Stomach (tissue), 9 donors: ENCODE results near the gene RHO. TPM values are rescaled to one million over a fixed set of nuclear protein-coding genes. Genes with fewer than 3 reads are reported as not detected.

Experiments
- DNase-seq, 2 donors: peaks; one replicate each; pipeline versions ENCODE4 v3.0.0 to v3.0.0-alpha.2; 2013 to 2019
- H3K27ac ChIP-seq, 5 donors: fragments of 200-600 bp in 4 of 5; sonication (generic) in 4 of 5; one replicate each; pipeline ENCODE4 v1.5.1; 2013 to 2019; ENCODE audit warnings: mild to moderate bottlenecking in 1 of 5, moderate library complexity in 1 of 5
- H3K27me3 ChIP-seq, 3 donors: fragments of 200-600 bp; sonication (generic); one replicate each; pipeline ENCODE4 v1.5.1; 2017 to 2019; ENCODE audit warnings: mixed run types in 1 of 3
- H3K36me3 ChIP-seq, 4 donors: fragments of 200-600 bp; sonication (generic); 1 replicate in 3 of 4; 2 replicates in 1 of 4; pipeline ENCODE4 v1.5.1; 2016 to 2019
- H3K4me1 ChIP-seq, 4 donors: fragments of 200-600 bp; sonication (generic); one replicate each; pipeline ENCODE4 v1.5.1; 2016 to 2019
- H3K4me3 ChIP-seq, 4 donors: fragments of 200-600 bp; sonication (generic) in 3 of 4; one replicate each; pipeline ENCODE4 v1.5.1; 2016 to 2019; ENCODE audit warnings: mild to moderate bottlenecking in 1 of 4
- H3K9me3 ChIP-seq, 4 donors: fragments of 200-600 bp; sonication (generic); one replicate each; pipeline ENCODE4 v1.5.1; 2016 to 2019
- EP300 ChIP-seq: sonication (generic); formaldehyde crosslinking; IDR thresholded peaks from one replicate; pipeline ENCODE4 v1.6.1; 2017; ENCODE audit warnings: antibody characterized with exemption
- POLR2A ChIP-seq, 4 donors: fragments of 450-650 bp; IDR thresholded peaks; one replicate each; pipeline ENCODE4 v1.6.1; 2016; ENCODE audit warnings: antibody characterized with exemption in 4 of 4, control low read depth in 2 of 4, mild to moderate bottlenecking in 1 of 4, moderate library complexity in 1 of 4
- POLR2AphosphoS5 ChIP-seq, 3 donors: sonication (generic); formaldehyde crosslinking; IDR thresholded peaks; one replicate each; pipeline ENCODE4 v1.6.1; 2016; ENCODE audit warnings: antibody characterized with exemption in 3 of 3
- WGBS, 5 donors: extraction: QIAGEN DNeasy Blood & Tissue Kit in 3 of 5; methylation state at CpG; one replicate each; pipeline versions ENCODE4 v1.1.5 to v1.1.7; 2013 to 2018; 5-methylcytosine and 5-hydroxymethylcytosine counted together
- intact Hi-C: fragments of 100-400 bp; cut with DNase I; formaldehyde crosslinking; loops from one replicate; pipeline ENCODE4 v1.15.1; 2023; ENCODE audit warnings: low total_unique reads
- polyA plus RNA-seq, 3 donors: library from polyadenylated mRNA; stranded (reverse); fragments of 200-250 nt; gene quantifications; one replicate each; pipeline ENCODE4 v1.2.3, GENCODE V29; 2013
- total RNA-seq, 5 donors: library from RNA; depleted of rRNA; stranded (reverse); fragments of >200 nt; gene quantifications; one replicate each; pipeline versions ENCODE4 v1.1.0 to v1.2.3, GENCODE V29; 2014 to 2016
- TF ChIP-seq, protein P1 (sequence below), 7 experiments: fragments of 450-650 bp in 4 of 7; fragments of 200-600 bp in 3 of 7; sonication (generic) in 3 of 7; IDR thresholded peaks; one replicate each; pipeline ENCODE4 v1.5.1; 2016 to 2019; ENCODE audit warnings: antibody characterized with exemption in 7 of 7, control low read depth in 2 of 7, mild to moderate bottlenecking in 1 of 7
- donor health status: healthy with polysubstance abuse.
- donor health status: Bipolar disorder and iron deficiency.
- donor health status: healthy.

The RHO gene
- total and polyA plus RNA-seq, 8 donors, result not detected

DNA sequence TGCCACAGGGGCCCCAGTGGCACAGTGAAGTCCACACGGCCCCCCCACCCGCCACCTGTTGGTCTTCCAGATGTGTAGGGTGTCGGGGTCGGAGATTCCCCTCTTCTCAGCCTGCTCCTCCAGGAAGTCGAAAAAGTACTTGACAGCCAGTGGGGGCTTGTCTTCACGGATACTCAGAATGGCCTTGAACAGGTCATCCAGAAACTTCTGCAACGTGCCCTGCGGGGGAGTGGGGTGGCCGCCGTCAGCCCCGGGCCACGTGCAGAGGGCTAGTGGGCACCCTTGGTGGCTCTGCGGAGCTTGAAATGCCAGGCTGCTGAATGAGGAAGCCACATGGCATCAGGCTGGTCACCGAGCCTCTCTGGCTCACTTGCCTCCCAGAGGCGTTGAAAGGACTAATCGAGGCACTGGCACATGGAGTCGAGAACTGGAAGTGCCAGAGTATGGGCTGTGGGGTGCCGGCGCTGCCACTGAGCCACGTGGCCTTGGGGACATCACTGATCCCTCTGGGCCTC is 31.2 kb downstream of the RHO start:
- peaks cover 44 to 92% (median 58%) of the 10 kb centered on the region in 4 donors for H3K4me1 ChIP-seq
- intact Hi-C loops, result no loop called here
- H3K36me3 ChIP-seq, result peaks cover 26 to 87% (median 71%) of the 10 kb centered on the region in 4 donors

DNA sequence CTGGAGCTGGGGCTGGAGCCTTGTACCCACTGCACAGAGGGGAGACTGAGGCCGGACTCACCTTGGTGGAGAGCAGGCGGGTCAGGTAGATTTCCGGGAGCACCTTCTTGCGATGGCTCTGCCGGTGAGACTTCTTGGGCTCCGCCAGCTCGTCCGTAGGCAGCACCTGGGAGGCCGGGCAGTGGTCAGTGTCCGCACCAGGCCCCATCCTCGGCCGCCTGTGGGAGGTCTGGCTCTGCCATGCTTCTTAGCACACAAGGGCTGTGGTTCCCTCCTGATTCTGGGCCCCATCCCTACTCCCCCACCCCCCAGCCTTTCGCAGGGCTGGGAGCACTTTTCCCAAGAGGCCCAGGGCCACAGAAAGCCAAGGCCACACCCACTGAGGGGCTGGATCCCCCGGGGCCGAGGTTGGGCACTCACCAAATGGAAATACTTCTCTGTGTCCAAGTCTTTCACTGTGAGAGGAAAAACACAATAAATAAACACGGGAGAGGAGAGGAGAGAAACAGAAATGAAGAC is 31.9 kb downstream of the RHO start:
- 63 to 76% (median 65%) methylated on average over 12 to 16 of the region's 16 CpGs for WGBS, 5 donors
- no peaks in the 10 kb centered on the region for H3K27me3 ChIP-seq
- intact Hi-C loops, result no loop called here
- H3K36me3 ChIP-seq, result peaks cover 27 to 94% (median 78%) of the 10 kb centered on the region in 4 donors
- TF ChIP-seq POLR2A (IDR thresholded peaks at IDR 0.05) (no peak), EP300 (no peak), POLR2AphosphoS5 (IDR thresholded peaks at IDR 0.05) (no peak)
- TF ChIP-seq, protein P1, sequence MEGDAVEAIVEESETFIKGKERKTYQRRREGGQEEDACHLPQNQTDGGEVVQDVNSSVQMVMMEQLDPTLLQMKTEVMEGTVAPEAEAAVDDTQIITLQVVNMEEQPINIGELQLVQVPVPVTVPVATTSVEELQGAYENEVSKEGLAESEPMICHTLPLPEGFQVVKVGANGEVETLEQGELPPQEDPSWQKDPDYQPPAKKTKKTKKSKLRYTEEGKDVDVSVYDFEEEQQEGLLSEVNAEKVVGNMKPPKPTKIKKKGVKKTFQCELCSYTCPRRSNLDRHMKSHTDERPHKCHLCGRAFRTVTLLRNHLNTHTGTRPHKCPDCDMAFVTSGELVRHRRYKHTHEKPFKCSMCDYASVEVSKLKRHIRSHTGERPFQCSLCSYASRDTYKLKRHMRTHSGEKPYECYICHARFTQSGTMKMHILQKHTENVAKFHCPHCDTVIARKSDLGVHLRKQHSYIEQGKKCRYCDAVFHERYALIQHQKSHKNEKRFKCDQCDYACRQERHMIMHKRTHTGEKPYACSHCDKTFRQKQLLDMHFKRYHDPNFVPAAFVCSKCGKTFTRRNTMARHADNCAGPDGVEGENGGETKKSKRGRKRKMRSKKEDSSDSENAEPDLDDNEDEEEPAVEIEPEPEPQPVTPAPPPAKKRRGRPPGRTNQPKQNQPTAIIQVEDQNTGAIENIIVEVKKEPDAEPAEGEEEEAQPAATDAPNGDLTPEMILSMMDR (IDR thresholded peaks at IDR 0.05), result no peak
- H3K4me1 ChIP-seq, result peaks cover 42 to 92% (median 56%) of the 10 kb centered on the region in 4 donors
- no peaks in the 10 kb centered on the region for H3K9me3 ChIP-seq
- peak in 1 of 2 donors; percentile 70 for DNase-seq
- H3K27ac ChIP-seq, result peak overlapping the region; percentile 29 to 87 (median 83)
- H3K4me3 ChIP-seq, result no peak overlapping the region

More for the DNA sequence above, 31.2 kb downstream of the RHO start:
- Histone ChIP-seq H3K27ac (peak overlapping the region in 4 of 5 donors; percentile 80 to 87 (median 84)), H3K4me3 (no peak overlapping the region), H3K9me3 (no peaks in the 10 kb centered on the region), H3K27me3 (no peaks in the 10 kb centered on the region)
- WGBS, 5 donors, result 76 to 92% (median 88%) methylated on average over 8 to 20 of the region's 20 CpGs
- TF ChIP-seq EP300 (no peak), POLR2A (IDR thresholded peaks at IDR 0.05) (no peak), POLR2AphosphoS5 (IDR thresholded peaks at IDR 0.05) (no peak)
- TF ChIP-seq, protein P1 (IDR thresholded peaks at IDR 0.05), result no peak
- no peak for DNase-seq

DNA sequence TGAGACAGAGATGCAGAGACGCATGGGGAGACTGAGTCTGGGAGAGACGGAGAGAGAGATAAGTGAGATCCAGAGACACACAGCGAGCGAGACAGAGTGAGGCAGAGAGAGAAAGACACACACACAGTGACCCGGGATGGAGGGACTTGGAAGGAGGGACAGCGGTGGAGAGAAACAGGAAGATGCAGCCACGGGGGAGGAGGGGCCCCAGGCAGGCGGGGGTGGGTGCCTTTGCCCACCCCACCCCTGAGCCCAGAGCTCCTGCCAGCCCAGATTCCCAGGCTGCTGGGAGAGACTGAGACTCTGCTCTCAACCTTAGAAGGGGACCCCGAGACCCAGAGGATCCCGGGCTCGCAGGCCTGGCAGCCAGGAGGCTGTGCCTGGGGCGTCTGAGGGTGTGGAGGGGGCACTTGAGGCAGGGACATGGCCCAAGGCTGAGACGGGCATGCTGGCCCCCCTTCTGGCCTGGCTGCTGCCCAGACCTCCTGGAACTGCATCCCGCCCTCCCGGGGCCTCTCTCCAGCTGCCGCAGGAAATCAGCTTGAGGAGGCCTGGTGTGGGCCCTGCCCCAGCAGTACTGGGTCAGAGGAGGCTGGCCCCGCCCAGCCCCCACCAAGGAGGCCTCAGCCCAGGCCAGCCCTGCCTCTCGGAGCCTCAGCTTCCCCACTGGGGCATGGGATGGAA is 32.6 kb downstream of the RHO start:
- no peak for TF ChIP-seq POLR2A (IDR thresholded peaks at IDR 0.05)
- TF ChIP-seq EP300, result no peak
- TF ChIP-seq, protein P1 (IDR thresholded peaks at IDR 0.05), result no peak
- peak in 1 of 3 donors; percentile 11 for TF ChIP-seq POLR2AphosphoS5 (IDR thresholded peaks at IDR 0.05)
- Histone ChIP-seq H3K36me3 (peaks cover 32 to 95% (median 78%) of the 10 kb centered on the region in 4 donors), H3K9me3 (no peaks in the 10 kb centered on the region), H3K27ac (peak overlapping the region; percentile 37 to 87 (median 83)), H3K4me1 (peaks cover 37 to 85% (median 53%) of the 10 kb centered on the region in 4 donors), H3K4me3 (no peak overlapping the region), H3K27me3 (no peaks in the 10 kb centered on the region)
- intact Hi-C loops, result no loop called here
- 40 to 59% (median 49%) methylated on average over 14 to 18 of the region's 18 CpGs for WGBS, 5 donors
- DNase-seq, result peak; percentile 35 to 90

DNA sequence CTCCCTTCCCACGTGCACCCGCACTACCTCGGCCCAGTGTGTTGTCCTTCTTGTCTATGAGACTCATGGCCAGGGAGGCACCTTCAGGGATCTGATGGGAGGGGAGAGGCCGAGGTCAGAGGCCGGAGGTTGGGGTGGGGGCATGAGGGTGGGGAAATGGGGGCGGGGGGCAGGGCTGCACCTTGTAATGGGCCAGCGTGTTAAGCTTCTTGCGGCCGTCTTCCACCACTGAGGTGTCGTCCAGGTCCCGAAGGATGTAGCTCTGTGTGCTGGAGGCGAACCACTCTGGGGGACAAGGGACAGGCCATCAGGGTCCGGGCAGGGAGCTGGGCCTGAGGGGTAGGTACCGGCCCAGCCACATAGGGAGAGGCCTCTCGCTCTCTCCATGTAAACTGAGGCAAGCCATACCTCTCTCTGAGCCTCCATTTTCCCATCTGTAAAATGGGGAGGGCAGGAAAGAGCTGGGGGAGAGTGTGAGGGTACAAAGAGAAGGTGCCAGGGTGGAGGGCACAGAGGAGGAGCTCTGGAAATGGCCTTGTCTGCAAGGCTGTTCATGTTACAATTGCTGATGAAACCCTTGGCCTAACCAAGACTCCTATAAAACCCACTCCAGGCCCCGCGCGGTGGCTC is 33.3 kb downstream of the RHO start:
- no peak for DNase-seq
- peaks cover 37 to 81% (median 54%) of the 10 kb centered on the region in 4 donors for H3K4me1 ChIP-seq
- intact Hi-C loops, result no loop called here

More for the DNA sequence above, 33.3 kb downstream of the RHO start:
- H3K36me3 ChIP-seq, result peaks cover 28 to 95% (median 76%) of the 10 kb centered on the region in 4 donors
- H3K27me3 ChIP-seq, result no peaks in the 10 kb centered on the region
- H3K4me3 ChIP-seq, result no peak overlapping the region
- H3K27ac ChIP-seq, result peak overlapping the region; percentile 37 to 87 (median 83)
- no peaks in the 10 kb centered on the region for H3K9me3 ChIP-seq
- 81 to 89% (median 84%) methylated on average over 17 to 18 of the region's 18 CpGs for WGBS, 5 donors
- TF ChIP-seq POLR2A (IDR thresholded peaks at IDR 0.05) (no peak), POLR2AphosphoS5 (IDR thresholded peaks at IDR 0.05) (no peak), EP300 (no peak)
- TF ChIP-seq, protein P1 (IDR thresholded peaks at IDR 0.05), result no peak
